Measurements from ENCODE around the gene CSNK2A1. TPM values are rescaled to one million over a fixed set of nuclear protein-coding genes. Genes with fewer than 3 reads are reported as not detected.
"Not testable (repeated sequence)": the region's sequence is repeated elsewhere in the genome, so short reads cannot be mapped to it uniquely, and the experiment has no call there.

The CSNK2A1 gene
- total RNA-seq, 1 donor from 2014 or later: 207 TPM

DNA sequence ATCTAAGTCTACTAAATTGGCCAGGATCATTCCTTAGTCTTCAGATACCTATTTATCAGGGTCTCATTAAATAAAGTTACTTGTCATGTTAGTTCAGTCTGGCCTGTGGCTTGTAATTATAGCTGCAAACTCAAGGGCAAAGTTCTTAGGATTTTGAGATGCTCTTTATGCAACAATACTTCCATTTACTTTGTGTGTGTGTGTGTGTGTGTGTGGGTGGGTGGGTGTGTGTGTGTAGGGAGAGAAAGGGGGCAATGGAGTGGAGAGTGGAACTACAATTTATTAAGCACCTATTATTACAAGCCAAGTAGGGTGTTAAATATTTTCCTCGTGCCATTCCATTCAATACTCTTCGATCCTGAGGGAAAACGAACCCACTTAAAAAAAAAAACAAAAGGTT, 63.5 kb downstream of the CSNK2A1 start:
- no peak overlapping the region for H3K4me3 Mint-ChIP-seq
- no peak overlapping the region for H3K27ac Mint-ChIP-seq (ENCODE audit: unreplicated experiment)
- H3K4me1 Mint-ChIP-seq: no peaks in the 10 kb centered on the region
- no peaks in the 10 kb centered on the region for H3K9me3 Mint-ChIP-seq
- TF ChIP-seq, protein P1, sequence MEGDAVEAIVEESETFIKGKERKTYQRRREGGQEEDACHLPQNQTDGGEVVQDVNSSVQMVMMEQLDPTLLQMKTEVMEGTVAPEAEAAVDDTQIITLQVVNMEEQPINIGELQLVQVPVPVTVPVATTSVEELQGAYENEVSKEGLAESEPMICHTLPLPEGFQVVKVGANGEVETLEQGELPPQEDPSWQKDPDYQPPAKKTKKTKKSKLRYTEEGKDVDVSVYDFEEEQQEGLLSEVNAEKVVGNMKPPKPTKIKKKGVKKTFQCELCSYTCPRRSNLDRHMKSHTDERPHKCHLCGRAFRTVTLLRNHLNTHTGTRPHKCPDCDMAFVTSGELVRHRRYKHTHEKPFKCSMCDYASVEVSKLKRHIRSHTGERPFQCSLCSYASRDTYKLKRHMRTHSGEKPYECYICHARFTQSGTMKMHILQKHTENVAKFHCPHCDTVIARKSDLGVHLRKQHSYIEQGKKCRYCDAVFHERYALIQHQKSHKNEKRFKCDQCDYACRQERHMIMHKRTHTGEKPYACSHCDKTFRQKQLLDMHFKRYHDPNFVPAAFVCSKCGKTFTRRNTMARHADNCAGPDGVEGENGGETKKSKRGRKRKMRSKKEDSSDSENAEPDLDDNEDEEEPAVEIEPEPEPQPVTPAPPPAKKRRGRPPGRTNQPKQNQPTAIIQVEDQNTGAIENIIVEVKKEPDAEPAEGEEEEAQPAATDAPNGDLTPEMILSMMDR (conservative IDR thresholded peaks at IDR 0.05): no peak
- no peak for DNase-seq (ENCODE audit: low read depth, low spot score)
- no peaks in the 10 kb centered on the region for H3K27me3 Mint-ChIP-seq (ENCODE audit: low read depth)
- H3K36me3 Mint-ChIP-seq (ENCODE audit: low read depth): peaks cover 14% of the 10 kb centered on the region

DNA sequence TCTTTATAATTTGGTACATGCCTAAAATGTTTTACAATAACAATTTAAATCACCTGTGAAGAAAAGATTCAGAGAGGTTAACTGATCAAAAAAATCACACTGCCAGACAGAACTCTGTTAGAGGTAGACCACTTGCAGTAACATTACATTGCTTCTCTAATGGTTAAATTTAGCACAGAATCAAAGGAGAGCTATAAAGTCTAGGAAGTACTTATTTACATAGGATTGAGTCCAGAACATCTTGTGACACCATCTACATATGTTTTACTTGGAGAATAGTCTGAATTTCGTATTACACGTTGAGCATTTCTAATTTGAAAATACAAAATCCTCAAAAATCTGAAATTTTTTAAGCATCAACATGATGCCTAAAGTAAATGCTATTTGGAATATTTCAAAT, 64.1 kb downstream of the CSNK2A1 start:
- H3K4me1 Mint-ChIP-seq: no peaks in the 10 kb centered on the region
- H3K9me3 Mint-ChIP-seq: no peaks in the 10 kb centered on the region
- H3K4me3 Mint-ChIP-seq: no peak overlapping the region
- no peak overlapping the region for H3K27ac Mint-ChIP-seq (ENCODE audit: unreplicated experiment)
- TF ChIP-seq, protein P1 (conservative IDR thresholded peaks at IDR 0.05): no peak
- H3K36me3 Mint-ChIP-seq (ENCODE audit: low read depth): peaks cover 18% of the 10 kb centered on the region
- H3K27me3 Mint-ChIP-seq (ENCODE audit: low read depth): no peaks in the 10 kb centered on the region
- no peak for DNase-seq (ENCODE audit: low read depth, low spot score)

- no peaks in the 10 kb centered on the region for H3K27me3 Mint-ChIP-seq (ENCODE audit: low read depth)
- H3K27ac Mint-ChIP-seq (ENCODE audit: unreplicated experiment): no peak overlapping the region
- TF ChIP-seq, protein P1 (conservative IDR thresholded peaks at IDR 0.05): peak; percentile 72
- H3K36me3 Mint-ChIP-seq (ENCODE audit: low read depth): peaks cover 19% of the 10 kb centered on the region
- H3K4me1 Mint-ChIP-seq: no peaks in the 10 kb centered on the region
- H3K9me3 Mint-ChIP-seq: no peaks in the 10 kb centered on the region
- no peak overlapping the region for H3K4me3 Mint-ChIP-seq
- DNase-seq (ENCODE audit: low read depth, low spot score): peak; percentile 16
Observed at GRCh38 chr20:478949-479429, 64.6 kb downstream of the CSNK2A1 start.

DNA sequence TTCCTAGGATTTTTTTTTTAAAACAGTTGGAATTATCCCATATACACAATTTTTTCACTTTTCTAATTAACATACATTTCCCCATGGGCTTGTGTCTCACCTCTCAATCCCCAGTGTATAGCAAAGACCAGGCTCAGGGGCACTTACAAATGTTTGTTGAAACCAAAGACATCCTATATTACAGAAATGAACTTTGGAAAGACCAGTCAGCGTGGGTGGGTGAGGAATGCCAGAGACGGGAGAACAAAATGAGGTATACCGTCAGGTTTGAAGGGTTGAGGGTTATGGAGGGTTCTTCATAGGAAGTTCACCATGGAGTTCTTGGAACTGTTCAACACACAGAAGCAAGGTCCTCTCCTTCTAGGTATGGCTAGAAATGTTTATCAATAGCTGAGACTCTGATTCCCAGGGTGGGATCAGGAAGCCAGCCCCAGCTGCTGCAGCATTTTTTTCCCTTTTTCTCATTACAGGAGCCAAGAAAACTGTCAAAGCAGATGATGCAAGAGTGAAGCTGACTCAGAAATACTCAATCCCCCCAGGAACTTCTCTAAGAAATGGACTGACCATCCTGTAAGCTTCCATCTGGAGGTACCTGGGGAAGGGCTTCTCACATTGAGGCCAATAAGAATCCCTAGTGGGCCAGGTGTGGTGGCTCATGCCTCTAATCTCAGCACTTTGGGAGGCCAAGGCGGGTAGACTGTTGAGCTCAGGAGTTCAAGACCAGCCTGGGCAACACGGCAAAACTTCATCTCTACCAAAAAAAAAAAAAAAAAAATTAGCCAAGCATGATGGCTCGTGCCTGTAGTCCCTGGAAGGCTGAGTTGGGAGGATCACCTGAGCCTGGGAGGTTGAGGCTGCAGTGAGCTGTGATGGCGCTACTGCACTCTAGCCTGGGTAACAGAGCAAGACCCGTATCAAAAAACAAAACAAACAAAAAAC, 65.3 kb downstream of the CSNK2A1 start:
- H3K36me3 Mint-ChIP-seq (ENCODE audit: low read depth): peaks cover 23% of the 10 kb centered on the region
- H3K4me1 Mint-ChIP-seq: no peaks in the 10 kb centered on the region
- no peak overlapping the region for H3K27ac Mint-ChIP-seq (ENCODE audit: unreplicated experiment)
- peaks cover 3% of the 10 kb centered on the region for H3K9me3 Mint-ChIP-seq
- TF ChIP-seq, protein P1 (conservative IDR thresholded peaks at IDR 0.05): no peak
- H3K4me3 Mint-ChIP-seq: no peak overlapping the region
- H3K27me3 Mint-ChIP-seq (ENCODE audit: low read depth): no peaks in the 10 kb centered on the region
- DNase-seq (ENCODE audit: low read depth, low spot score): no peak

GRCh38 chr20:476561-477249, 66.9 kb downstream of the CSNK2A1 start:
- H3K4me3 Mint-ChIP-seq; H3K4me1 Mint-ChIP-seq; H3K27ac Mint-ChIP-seq (ENCODE audit: unreplicated experiment); DNase-seq (ENCODE audit: low read depth, low spot score); H3K9me3 Mint-ChIP-seq; H3K27me3 Mint-ChIP-seq (ENCODE audit: low read depth): not testable (repeated sequence)
- peaks cover 35% of the 10 kb centered on the region for H3K36me3 Mint-ChIP-seq (ENCODE audit: low read depth)

All from neural crest cell (in vitro differentiated cells).